NCI-H2107 treated with DMSO at 0.1 percent for 48 hours (cell line): Measurements from ENCODE around the gene UGDH.
"Not testable (repeated sequence)": the region's sequence is repeated elsewhere in the genome, so short reads cannot be mapped to it uniquely, and the experiment has no call there.

Experiments used
- DNase-seq: peaks from one replicate; lab custom pipeline; 2025; ENCODE audit not compliant: unreplicated experiment; lab: John Stamatoyannopoulos, UW

UGDH gene

GRCh38 chr4:39527296-39528060 is at the start of gene UGDH:
TSS of gene UGDH (minus strand) at chr4:39527439. CDS start at chr4:39521512, 5,927 bp downstream.
- DNase-seq = peak; percentile 72

GRCh38 chr4:39574946-39575345 is 47.7 kb upstream of the UGDH start:
- no peak for DNase-seq

- no peak for DNase-seq
Measured at GRCh38 chr4:39571504-39571903, 44.3 kb upstream of the UGDH start.

DNA sequence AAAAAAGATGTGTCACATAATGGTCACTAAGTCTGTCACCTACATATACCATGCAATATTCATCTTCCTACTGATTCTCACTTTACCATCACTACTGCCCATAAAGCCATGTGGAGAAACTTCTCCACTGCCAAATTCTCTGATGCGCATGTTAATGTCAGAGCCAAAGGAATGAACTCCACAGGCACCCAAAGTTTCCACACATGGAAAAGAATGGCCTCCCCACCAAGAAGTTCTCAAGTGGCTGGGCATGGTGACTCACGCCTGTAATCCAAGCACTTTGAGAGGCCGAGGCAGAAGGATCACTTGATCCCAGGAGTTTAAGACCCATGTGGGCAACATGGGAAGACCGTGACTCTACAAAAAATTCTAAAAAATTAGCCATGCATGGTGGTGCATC is 43.8 kb upstream of the UGDH start:
- DNase-seq = no peak

GRCh38 chr4:39569209-39569608 is 42.0 kb upstream of the UGDH start:
- no peak for DNase-seq

DNA sequence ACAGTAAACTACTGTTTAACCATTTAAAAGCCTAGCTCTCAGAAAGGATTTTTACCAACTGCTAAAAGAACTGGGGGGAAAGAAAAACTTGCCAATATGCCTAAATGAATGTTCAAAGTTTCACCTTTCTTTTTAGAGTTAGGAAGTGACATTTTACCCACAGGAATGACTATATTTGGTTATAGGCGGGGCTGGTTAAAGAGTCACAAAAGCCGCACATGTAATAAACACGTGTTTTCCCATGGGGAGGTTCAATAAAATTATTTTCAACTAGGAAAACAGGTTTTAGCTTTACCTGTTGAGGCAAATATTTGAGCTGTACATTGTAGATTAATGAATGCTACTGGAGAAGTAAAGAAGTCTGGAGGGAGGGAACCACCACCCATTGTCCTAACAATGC is 41.6 kb upstream of the UGDH start:
- DNase-seq = no peak

- DNase-seq = no peak
Measured at GRCh38 chr4:39565878-39566600, 38.8 kb upstream of the UGDH start.

DNA sequence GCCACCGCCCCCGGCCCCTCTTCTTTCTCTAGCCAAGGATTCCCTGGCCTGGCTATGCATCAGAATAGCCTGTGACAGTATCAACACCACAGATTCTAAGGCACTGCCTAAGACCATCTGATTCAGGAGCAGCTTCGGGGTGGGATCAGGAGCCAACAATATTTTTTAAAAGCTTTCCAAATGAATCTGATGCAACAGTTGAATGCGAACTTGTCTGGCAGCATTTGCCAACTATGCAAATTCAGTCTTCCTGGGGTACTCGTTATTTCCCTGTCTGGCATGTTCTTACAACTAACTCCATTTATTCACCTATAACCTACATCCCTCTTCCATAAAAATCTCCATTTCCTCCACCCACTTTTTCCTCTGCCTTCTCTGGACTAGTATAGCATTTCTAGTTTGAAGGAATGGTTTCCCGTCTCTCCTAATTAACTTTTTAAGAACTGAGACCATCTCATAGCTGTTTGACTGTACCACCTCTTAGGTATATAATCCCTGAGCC is 36.2 kb upstream of the UGDH start:
- no peak for DNase-seq

- no peak for DNase-seq
Measured at GRCh38 chr4:39562792-39563191, 35.6 kb upstream of the UGDH start.

- no peak for DNase-seq
Measured at GRCh38 chr4:39559626-39560025, 32.4 kb upstream of the UGDH start.

GRCh38 chr4:39555472-39555871 is 28.2 kb upstream of the UGDH start:
- DNase-seq = no peak

- DNase-seq = no peak
Measured at GRCh38 chr4:39548425-39549067, 21.3 kb upstream of the UGDH start.

DNA sequence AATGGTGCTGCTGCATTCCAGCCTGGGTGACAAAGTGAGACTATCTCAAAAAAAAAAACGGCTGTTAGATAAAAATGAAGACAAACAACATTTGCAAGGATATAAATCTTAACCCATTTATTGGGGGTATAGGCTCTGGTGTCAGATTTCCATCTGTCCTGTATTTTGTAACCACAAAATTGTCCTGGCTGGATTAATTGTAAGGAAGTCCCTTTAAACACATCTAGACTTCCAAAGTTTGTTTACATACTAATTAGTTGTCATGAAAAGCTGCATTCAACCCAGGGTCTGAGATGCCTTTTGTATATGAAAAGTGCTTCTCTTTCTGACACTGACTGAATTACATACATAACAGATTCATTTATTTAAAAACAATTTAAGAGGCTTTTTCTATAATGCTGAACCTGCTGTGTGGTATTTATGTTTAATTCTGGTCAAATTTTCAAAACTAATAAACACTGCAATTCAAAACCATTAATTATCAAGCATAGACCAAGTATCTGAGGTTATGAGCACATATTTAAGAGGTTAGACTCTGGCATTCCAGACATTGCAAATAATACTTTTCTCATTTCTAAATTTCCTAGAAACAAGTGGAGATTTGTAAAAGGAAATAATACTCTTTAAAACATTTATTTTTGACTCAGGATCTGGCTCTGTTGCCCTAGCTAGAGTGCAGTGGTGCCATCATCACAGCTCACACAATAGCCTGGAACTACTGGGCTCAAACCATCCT is 17.5 kb upstream of the UGDH start:
- DNase-seq = peak; percentile 49

DNA sequence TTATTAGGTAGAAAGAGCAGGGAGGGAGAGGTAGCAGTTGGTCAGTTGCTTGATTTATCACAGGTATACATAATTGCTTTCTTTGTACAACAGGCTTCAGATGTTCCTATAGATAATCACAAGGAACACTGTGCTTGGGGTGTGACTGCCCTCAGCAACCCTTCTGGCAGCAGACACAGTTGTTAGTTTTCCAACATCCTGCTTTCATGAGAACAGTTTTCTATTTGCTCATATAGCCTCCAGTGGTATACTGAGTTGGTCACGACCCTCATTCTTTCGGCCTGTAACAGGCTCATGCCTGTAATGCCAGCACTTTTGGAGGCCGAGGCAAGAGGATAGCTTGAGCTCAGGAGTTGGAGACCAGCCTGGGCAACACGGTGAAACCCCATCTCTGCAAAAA is 16.8 kb upstream of the UGDH start:
- not testable (repeated sequence) for DNase-seq

DNA sequence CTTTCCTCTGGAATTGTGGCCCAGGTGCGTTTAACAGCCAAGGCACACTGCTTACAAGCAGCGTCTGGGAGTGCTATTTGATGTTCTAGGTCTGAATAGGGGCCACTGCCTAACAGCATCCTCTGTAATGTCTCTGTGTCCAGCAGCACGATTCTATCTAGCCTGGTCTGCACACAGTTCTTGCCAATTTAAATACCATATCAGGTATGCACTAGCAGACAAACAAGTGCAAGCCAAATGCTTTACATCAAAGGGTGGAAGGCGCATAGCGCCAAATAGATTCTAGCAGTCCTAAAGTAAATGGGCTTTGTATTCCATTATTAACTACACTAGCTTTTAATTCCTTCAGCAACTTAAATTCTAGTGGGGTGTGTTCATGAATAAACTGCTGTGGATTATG is 15.8 kb upstream of the UGDH start:
- no peak for DNase-seq

GRCh38 chr4:39542611-39543012 is 15.4 kb upstream of the UGDH start:
- DNase-seq = no peak

DNA sequence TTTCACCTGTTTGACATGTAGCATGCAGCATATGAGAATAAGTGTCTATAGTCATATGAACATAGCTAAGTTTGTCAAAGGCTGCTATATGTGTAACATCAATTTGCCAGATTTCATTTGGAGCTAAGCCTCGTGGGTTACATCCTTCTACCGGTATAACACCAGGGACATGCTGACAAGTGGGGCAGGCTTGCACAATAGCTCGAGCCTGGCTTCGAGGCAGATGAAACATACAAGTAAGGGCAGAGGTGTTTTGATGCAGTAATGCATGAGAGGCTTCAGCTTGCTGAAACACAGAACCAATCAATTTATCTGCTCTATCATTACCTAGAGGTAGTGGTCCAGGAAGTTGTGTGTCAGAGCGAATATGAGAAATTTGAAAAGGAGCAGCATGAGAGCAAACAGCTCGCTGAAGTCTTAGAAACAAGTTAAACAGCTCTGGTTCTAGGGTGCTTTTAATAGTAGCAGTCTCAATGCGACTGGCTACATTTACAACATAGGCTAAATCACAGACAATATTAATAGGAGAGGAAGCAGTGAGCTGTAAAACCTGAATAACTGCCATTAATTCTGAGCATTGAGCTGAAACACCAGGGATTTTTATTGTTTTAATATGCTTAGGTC is 14.9 kb upstream of the UGDH start:
- DNase-seq = no peak

DNA sequence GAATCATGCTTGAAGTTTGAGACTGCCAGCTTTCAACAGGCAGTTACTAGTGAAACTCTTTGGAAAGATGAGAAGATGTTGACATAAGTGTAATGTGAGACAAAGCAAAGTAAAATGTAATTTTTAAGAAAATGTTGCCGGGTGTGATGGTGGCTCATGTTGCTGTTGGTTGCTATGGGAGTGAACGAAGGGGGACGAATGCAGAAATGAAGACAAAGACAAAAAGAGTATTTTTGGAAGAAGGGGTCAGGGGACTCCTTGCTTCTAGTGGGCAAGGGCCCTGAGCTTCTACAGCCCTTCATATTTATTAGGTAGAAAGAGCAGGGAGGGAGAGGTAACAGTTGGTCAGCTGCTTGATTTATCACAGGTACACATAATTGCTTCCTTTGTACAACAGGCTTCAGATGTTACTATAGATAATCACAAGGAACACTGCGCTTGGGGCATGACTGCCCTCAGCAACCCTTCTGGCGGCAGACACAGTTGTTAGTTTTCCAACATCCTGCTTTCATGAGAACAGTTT is 11.9 kb upstream of the UGDH start:
- DNase-seq = no peak

GRCh38 chr4:39533541-39533940 is 6.3 kb upstream of the UGDH start:
- no peak for DNase-seq

GRCh38 chr4:39532237-39532636 is 5.0 kb upstream of the UGDH start:
- DNase-seq = not testable (repeated sequence)
